ENCODE measurements around the gene DHRSX. TPM values are rescaled to one million over a fixed set of nuclear protein-coding genes. Genes with fewer than 3 reads are reported as not detected.
"Not testable (repeated sequence)": the region's sequence is repeated elsewhere in the genome, so short reads cannot be mapped to it uniquely, and the experiment has no call there.

Gene DHRSX
- total and polyA plus RNA-seq, 7 experiments from 2014 or later: 15.0 to 26.2 (median 17.6) TPM

- intact Hi-C loops (cut with micrococcal nuclease): no loop called here
- H3K4me3 Mint-ChIP-seq: no peak overlapping the region
- H3K27me3 Mint-ChIP-seq: peaks cover 2 to 19% (median 7%) of the 10 kb centered on the region in 5 donors
- CTCF ChIA-PET: no interaction called here
- no peaks in the 10 kb centered on the region for H3K27me3 ChIP-seq (ENCODE audit: control insufficient read depth in 2 of 2, insufficient read depth in 2 of 2, low read length in 2 of 2)
- H3K4me1 ChIP-seq (ENCODE audit: control insufficient read depth in 2 of 2, insufficient read depth in 2 of 2, low read length in 2 of 2): no peaks in the 10 kb centered on the region
- no peak overlapping the region for H3K27ac ChIP-seq (ENCODE audit: low read depth, low read length)
- H3K27ac Mint-ChIP-seq: no peak overlapping the region
- H3K36me3 ChIP-seq (ENCODE audit: control insufficient read depth in 2 of 3, insufficient read depth in 3 of 3, low read length in 3 of 3): no peaks in the 10 kb centered on the region
- H3K36me3 Mint-ChIP-seq: no peaks in the 10 kb centered on the region
- no peak overlapping the region for H3K4me3 ChIP-seq (ENCODE audit: low read length)
- POLR2A ChIA-PET: no interaction called here
- peak; percentile 71 for ATAC-seq
- no peaks in the 10 kb centered on the region for H3K9me3 ChIP-seq (ENCODE audit: control insufficient read depth in 2 of 3, low read length in 3 of 3)
- no peaks in the 10 kb centered on the region for H3K9me3 Mint-ChIP-seq
- peaks cover 0 to 8% (median 0%) of the 10 kb centered on the region in 7 donors for H3K4me1 Mint-ChIP-seq
- no peak for DNase-seq
These were observed 20.5 kb upstream of the DHRSX start for GRCh38 chrX:2521092-2521926.

- Histone ChIP-seq H3K36me3 (ENCODE audit: control insufficient read depth in 2 of 3, insufficient read depth in 3 of 3, low read length in 3 of 3) (no peaks in the 10 kb centered on the region), H3K4me1 (ENCODE audit: control insufficient read depth in 2 of 2, insufficient read depth in 2 of 2, low read length in 2 of 2) (no peaks in the 10 kb centered on the region), H3K4me3 (ENCODE audit: low read length) (no peak overlapping the region), H3K27ac (ENCODE audit: low read depth, low read length) (no peak overlapping the region), H3K9me3 (ENCODE audit: control insufficient read depth in 2 of 3, low read length in 3 of 3) (no peaks in the 10 kb centered on the region), H3K27me3 (ENCODE audit: control insufficient read depth in 2 of 2, insufficient read depth in 2 of 2, low read length in 2 of 2) (no peaks in the 10 kb centered on the region)
- ATAC-seq (no peak), DNase-seq (no peak)
- H3K36me3 Mint-ChIP-seq: no peaks in the 10 kb centered on the region
- POLR2A ChIA-PET: no interaction called here
- H3K4me1 Mint-ChIP-seq: peaks cover 0 to 8% (median 0%) of the 10 kb centered on the region in 7 donors
- H3K9me3 Mint-ChIP-seq: no peaks in the 10 kb centered on the region
- H3K27ac Mint-ChIP-seq: no peak overlapping the region
- H3K4me3 Mint-ChIP-seq: no peak overlapping the region
- CTCF ChIA-PET: no interaction called here
- intact Hi-C loops (cut with micrococcal nuclease): no loop called here
- H3K27me3 Mint-ChIP-seq: peaks cover 0 to 18% (median 5%) of the 10 kb centered on the region in 5 donors
These were observed 19.8 kb upstream of the DHRSX start for GRCh38 chrX:2520539-2520938.

GRCh38 chrX:2519638-2520037 lies 18.9 kb upstream of the DHRSX start:
- H3K36me3 Mint-ChIP-seq; ATAC-seq; POLR2A ChIA-PET; intact Hi-C loops (cut with micrococcal nuclease); DNase-seq; H3K9me3 ChIP-seq (ENCODE audit: control insufficient read depth in 2 of 3, low read length in 3 of 3); H3K36me3 ChIP-seq (ENCODE audit: control insufficient read depth in 2 of 3, insufficient read depth in 3 of 3, low read length in 3 of 3); H3K4me1 ChIP-seq (ENCODE audit: control insufficient read depth in 2 of 2, insufficient read depth in 2 of 2, low read length in 2 of 2); H3K4me3 ChIP-seq (ENCODE audit: low read length); H3K9me3 Mint-ChIP-seq; H3K4me3 Mint-ChIP-seq; H3K4me1 Mint-ChIP-seq; H3K27me3 ChIP-seq (ENCODE audit: control insufficient read depth in 2 of 2, insufficient read depth in 2 of 2, low read length in 2 of 2); H3K27ac ChIP-seq (ENCODE audit: low read depth, low read length); CTCF ChIA-PET; H3K27ac Mint-ChIP-seq: not testable (repeated sequence)
- H3K27me3 Mint-ChIP-seq: peaks cover 0 to 12% (median 5%) of the 10 kb centered on the region in 5 donors

- Mint-ChIP-seq H3K27me3 (peaks cover 0 to 9% (median 5%) of the 10 kb centered on the region in 5 donors), H3K4me3 (no peak overlapping the region), H3K36me3 (no peaks in the 10 kb centered on the region), H3K27ac (no peak overlapping the region), H3K4me1 (peaks cover 0 to 8% (median 0%) of the 10 kb centered on the region in 7 donors), H3K9me3 (no peaks in the 10 kb centered on the region)
- ATAC-seq (no peak), DNase-seq (no peak)
- Histone ChIP-seq H3K4me1 (ENCODE audit: control insufficient read depth in 2 of 2, insufficient read depth in 2 of 2, low read length in 2 of 2) (no peaks in the 10 kb centered on the region), H3K36me3 (ENCODE audit: control insufficient read depth in 2 of 3, insufficient read depth in 3 of 3, low read length in 3 of 3) (no peaks in the 10 kb centered on the region), H3K4me3 (ENCODE audit: low read length) (no peak overlapping the region), H3K27ac (ENCODE audit: low read depth, low read length) (no peak overlapping the region), H3K27me3 (ENCODE audit: control insufficient read depth in 2 of 2, insufficient read depth in 2 of 2, low read length in 2 of 2) (no peaks in the 10 kb centered on the region), H3K9me3 (ENCODE audit: control insufficient read depth in 2 of 3, low read length in 3 of 3) (no peaks in the 10 kb centered on the region)
- intact Hi-C loops (cut with micrococcal nuclease): no loop called here
- ChIA-PET POLR2A (no interaction called here), CTCF (no interaction called here)
These were observed 16.3 kb upstream of the DHRSX start for GRCh38 chrX:2517055-2517454.

GRCh38 chrX:2516623-2517022 lies 15.8 kb upstream of the DHRSX start:
- H3K36me3 Mint-ChIP-seq: no peaks in the 10 kb centered on the region
- Histone ChIP-seq H3K9me3 (ENCODE audit: control insufficient read depth in 2 of 3, low read length in 3 of 3) (no peaks in the 10 kb centered on the region), H3K4me1 (ENCODE audit: control insufficient read depth in 2 of 2, insufficient read depth in 2 of 2, low read length in 2 of 2) (no peaks in the 10 kb centered on the region), H3K36me3 (ENCODE audit: control insufficient read depth in 2 of 3, insufficient read depth in 3 of 3, low read length in 3 of 3) (no peaks in the 10 kb centered on the region), H3K27ac (ENCODE audit: low read depth, low read length) (no peak overlapping the region), H3K27me3 (ENCODE audit: control insufficient read depth in 2 of 2, insufficient read depth in 2 of 2, low read length in 2 of 2) (no peaks in the 10 kb centered on the region), H3K4me3 (ENCODE audit: low read length) (no peak overlapping the region)
- H3K4me1 Mint-ChIP-seq: peaks cover 0 to 8% (median 0%) of the 10 kb centered on the region in 7 donors
- no peaks in the 10 kb centered on the region for H3K9me3 Mint-ChIP-seq
- no peak overlapping the region for H3K27ac Mint-ChIP-seq
- ChIA-PET CTCF (no interaction called here), POLR2A (no interaction called here)
- intact Hi-C loops (cut with micrococcal nuclease): no loop called here
- ATAC-seq (no peak), DNase-seq (no peak)
- H3K27me3 Mint-ChIP-seq: peaks cover 0 to 9% (median 5%) of the 10 kb centered on the region in 5 donors
- H3K4me3 Mint-ChIP-seq: no peak overlapping the region

- no peaks in the 10 kb centered on the region for H3K9me3 Mint-ChIP-seq
- H3K4me1 Mint-ChIP-seq: peaks cover 0 to 8% (median 0%) of the 10 kb centered on the region in 7 donors
- no peaks in the 10 kb centered on the region for H3K36me3 ChIP-seq (ENCODE audit: control insufficient read depth in 2 of 3, insufficient read depth in 3 of 3, low read length in 3 of 3)
- H3K27ac ChIP-seq (ENCODE audit: low read depth, low read length): no peak overlapping the region
- no peak overlapping the region for H3K4me3 ChIP-seq (ENCODE audit: low read length)
- CTCF ChIA-PET: no interaction called here
- no peaks in the 10 kb centered on the region for H3K27me3 ChIP-seq (ENCODE audit: control insufficient read depth in 2 of 2, insufficient read depth in 2 of 2, low read length in 2 of 2)
- ATAC-seq (no peak), DNase-seq (no peak)
- POLR2A ChIA-PET: no interaction called here
- H3K36me3 Mint-ChIP-seq: no peaks in the 10 kb centered on the region
- H3K27ac Mint-ChIP-seq: no peak overlapping the region
- H3K4me1 ChIP-seq (ENCODE audit: control insufficient read depth in 2 of 2, insufficient read depth in 2 of 2, low read length in 2 of 2): no peaks in the 10 kb centered on the region
- intact Hi-C loops (cut with micrococcal nuclease): no loop called here
- H3K9me3 ChIP-seq (ENCODE audit: control insufficient read depth in 2 of 3, low read length in 3 of 3): no peaks in the 10 kb centered on the region
- peaks cover 0 to 9% (median 5%) of the 10 kb centered on the region in 5 donors for H3K27me3 Mint-ChIP-seq
- no peak overlapping the region for H3K4me3 Mint-ChIP-seq
These were observed 13.4 kb upstream of the DHRSX start for GRCh38 chrX:2514131-2514530.

GRCh38 chrX:2513121-2513664 lies 12.4 kb upstream of the DHRSX start:
- Histone ChIP-seq H3K4me3 (ENCODE audit: low read length) (no peak overlapping the region), H3K4me1 (ENCODE audit: control insufficient read depth in 2 of 2, insufficient read depth in 2 of 2, low read length in 2 of 2) (no peaks in the 10 kb centered on the region), H3K36me3 (ENCODE audit: control insufficient read depth in 2 of 3, insufficient read depth in 3 of 3, low read length in 3 of 3) (no peaks in the 10 kb centered on the region), H3K27ac (ENCODE audit: low read depth, low read length) (no peak overlapping the region), H3K27me3 (ENCODE audit: control insufficient read depth in 2 of 2, insufficient read depth in 2 of 2, low read length in 2 of 2) (no peaks in the 10 kb centered on the region), H3K9me3 (ENCODE audit: control insufficient read depth in 2 of 3, low read length in 3 of 3) (no peaks in the 10 kb centered on the region)
- intact Hi-C loops (cut with micrococcal nuclease): no loop called here
- ChIA-PET POLR2A (no interaction called here), CTCF (no interaction called here)
- Mint-ChIP-seq H3K9me3 (no peaks in the 10 kb centered on the region), H3K4me1 (peaks cover 0 to 8% (median 4%) of the 10 kb centered on the region in 7 donors), H3K4me3 (no peak overlapping the region), H3K27ac (no peak overlapping the region), H3K36me3 (no peaks in the 10 kb centered on the region), H3K27me3 (peaks cover 0 to 9% (median 5%) of the 10 kb centered on the region in 5 donors)
- DNase-seq (no peak), ATAC-seq (no peak)

Measured in naive thymus-derived CD4-positive, alpha-beta T cell (primary cell).